Neuronal stem cell (in vitro differentiated cells): ENCODE data around the gene RGS18.
"Not testable (repeated sequence)": the region's sequence is repeated elsewhere in the genome, so short reads cannot be mapped to it uniquely, and the experiment has no call there.

Experiments used
- DNase-seq: peaks from one replicate; pipeline ENCODE4 v3.0.0-alpha.2; 2013; ENCODE audit warnings: low spot score
- H2AFZ ChIP-seq: one replicate; pipeline ENCODE4 v1.6.1; 2013; ENCODE audit warnings: mild to moderate bottlenecking, low read length, inconsistent platforms
- H2AK5ac ChIP-seq: 2 replicates; pipeline ENCODE4 v1.6.1; 2013; ENCODE audit warnings: low read depth, mild to moderate bottlenecking, inconsistent platforms, low read length, moderate library complexity, mixed read lengths
- H2BK120ac ChIP-seq: 2 replicates; pipeline ENCODE4 v1.6.1; 2013; ENCODE audit warnings: low read depth, mild to moderate bottlenecking, inconsistent platforms, low read length, moderate library complexity, mixed read lengths
- H2BK12ac ChIP-seq: one replicate; pipeline ENCODE4 v1.6.1; 2013; ENCODE audit warnings: low read length, inconsistent platforms
- H2BK15ac ChIP-seq: 2 replicates; pipeline ENCODE4 v1.6.1; 2013; ENCODE audit warnings: mild to moderate bottlenecking, low read length, inconsistent platforms, mixed read lengths
- H2BK5ac ChIP-seq: one replicate; pipeline ENCODE4 v1.6.1; 2013; ENCODE audit warnings: inconsistent platforms, mild to moderate bottlenecking, low read length, moderate library complexity
- H3K14ac ChIP-seq: one replicate; pipeline ENCODE4 v1.6.1; 2013; ENCODE audit warnings: low read length, inconsistent platforms
- H3K18ac ChIP-seq: 2 replicates; pipeline ENCODE4 v1.6.1; 2013; ENCODE audit warnings: low read length, inconsistent platforms
- H3K23ac ChIP-seq: 2 replicates; pipeline ENCODE4 v1.6.1; 2013; ENCODE audit warnings: low read depth, mild to moderate bottlenecking, mixed read lengths, low read length, inconsistent platforms; ENCODE audit not compliant: poor library complexity
- H3K27ac ChIP-seq: replicated peaks from 3 replicates; pipeline ENCODE4 v1.5.1; 2013; ENCODE audit warnings: low read length, inconsistent platforms
- H3K27me3 ChIP-seq, 3 experiments: 2 replicates each; pipeline ENCODE4 v1.6.1; 2013; ENCODE audit warnings: low read length in 3 of 3, mild to moderate bottlenecking in 2 of 3, inconsistent platforms in 1 of 3, low read depth in 1 of 3, mixed read lengths in 1 of 3, moderate library complexity in 1 of 3; ENCODE audit not compliant: control insufficient read depth in 3 of 3, insufficient read depth in 3 of 3
- H3K36me3 ChIP-seq, 2 donors: replicated peaks in 1 of 2; 2 replicates each; pipeline ENCODE4 v1.6.1; 2013; ENCODE audit warnings: low read length in 2 of 2; ENCODE audit not compliant: control insufficient read depth in 2 of 2, insufficient read depth in 2 of 2
- H3K4ac ChIP-seq: 2 replicates; pipeline ENCODE4 v1.6.1; 2013; ENCODE audit warnings: inconsistent platforms, mild to moderate bottlenecking, low read length, moderate library complexity
- H3K4me1 ChIP-seq, 2 donors: 1 replicate in 1 of 2; 2 replicates in 1 of 2; pipeline ENCODE4 v1.6.1; 2013; ENCODE audit warnings: low read length in 2 of 2, low read depth in 1 of 2; ENCODE audit not compliant: control insufficient read depth in 2 of 2, insufficient read depth in 1 of 2
- H3K4me2 ChIP-seq: one replicate; pipeline ENCODE4 v1.6.1; 2013; ENCODE audit warnings: mild to moderate bottlenecking, low read length, inconsistent platforms; ENCODE audit not compliant: insufficient read depth, poor library complexity, severe bottlenecking
- H3K4me3 ChIP-seq, 2 donors: 2 replicates each; pipeline ENCODE4 v1.5.1; 2013; ENCODE audit warnings: low read length in 2 of 2, mild to moderate bottlenecking in 2 of 2, inconsistent platforms in 1 of 2, moderate library complexity in 1 of 2
- H3K79me1 ChIP-seq: one replicate; pipeline ENCODE4 v1.6.1; 2013; ENCODE audit warnings: low read depth, mild to moderate bottlenecking, inconsistent platforms, low read length, moderate library complexity
- H3K9ac ChIP-seq: one replicate; pipeline ENCODE4 v1.6.1; 2013; ENCODE audit warnings: mild to moderate bottlenecking, low read depth, low read length, inconsistent platforms; ENCODE audit not compliant: poor library complexity
- H3K9me3 ChIP-seq, 2 donors: replicated peaks in 1 of 2; 2 replicates each; pipeline versions ENCODE3 to v1.6.1; 2013; ENCODE audit warnings: low read length in 2 of 2, mild to moderate bottlenecking in 2 of 2, inconsistent platforms in 1 of 2, low read depth in 1 of 2, mixed read lengths in 1 of 2, moderate library complexity in 1 of 2; ENCODE audit not compliant: control insufficient read depth in 2 of 2, insufficient read depth in 1 of 2
- H4K8ac ChIP-seq: one replicate; pipeline ENCODE4 v1.6.1; 2013; ENCODE audit warnings: low read depth, mild to moderate bottlenecking, inconsistent platforms, low read length, moderate library complexity
- H4K91ac ChIP-seq: one replicate; pipeline ENCODE4 v1.6.1; 2013; ENCODE audit warnings: low read length, low read depth, mild to moderate bottlenecking, inconsistent platforms; ENCODE audit not compliant: poor library complexity
- WGBS, 2 donors: extraction: QIAGEN DNeasy Blood & Tissue Kit; methylation state at CpG; one replicate each; pipeline ENCODE4 v1.1.7; 2013; ENCODE audit warnings: missing lambda C conversion rate in 2 of 2, mixed read lengths in 1 of 2; ENCODE audit not compliant: insufficient read length in 2 of 2, insufficient replicate concordance in 1 of 2; ENCODE audit errors: extremely low coverage in 2 of 2; 5-methylcytosine and 5-hydroxymethylcytosine counted together

RGS18 gene

GRCh38 chr1:192130175-192130574 is 28.1 kb upstream of the RGS18 start:
- Histone ChIP-seq H2BK15ac (no peak overlapping the region), H2AFZ (no peak overlapping the region), H3K4ac (no peak overlapping the region), H3K4me1 (no peaks in the 10 kb centered on the region), H3K79me1 (no peaks in the 10 kb centered on the region), H3K27me3 (no peaks in the 10 kb centered on the region), H3K9me3 (no peaks in the 10 kb centered on the region), H4K91ac (no peak overlapping the region), H2BK12ac (no peak overlapping the region), H4K8ac (no peak overlapping the region), H2AK5ac (no peak overlapping the region), H3K27ac (no peak overlapping the region), H3K9ac (no peak overlapping the region), H2BK120ac (no peak overlapping the region), H3K36me3 (no peaks in the 10 kb centered on the region), H3K4me2 (no peak overlapping the region), H2BK5ac (no peak overlapping the region), H3K18ac (no peak overlapping the region), H3K4me3 (no peak overlapping the region), H3K14ac (no peak overlapping the region), H3K23ac (no peak overlapping the region)
- DNase-seq = no peak
- no CpG with 5 or more reads among the region's 1 CpG for WGBS, 2 donors

DNA sequence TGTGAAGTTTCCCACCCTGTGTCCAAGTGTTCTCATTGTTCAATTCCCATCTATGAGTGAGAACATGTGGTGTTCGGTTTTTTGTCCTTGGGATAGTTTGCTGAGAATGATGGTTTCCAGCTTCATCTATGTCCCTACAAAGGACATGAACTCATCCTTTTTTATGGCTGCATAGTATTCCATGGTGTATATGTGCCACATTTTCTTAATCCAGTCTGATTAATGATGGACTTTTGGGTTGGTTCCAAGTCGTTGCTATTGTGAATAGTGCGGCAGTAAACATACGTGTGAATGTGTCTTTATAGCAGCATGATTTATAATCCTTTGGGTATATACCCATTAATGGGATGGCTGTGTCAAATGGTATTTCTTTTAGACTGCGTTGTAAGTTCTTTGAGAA is 27.4 kb upstream of the RGS18 start:
- not testable (repeated sequence) for H3K9me3 ChIP-seq, H2BK120ac ChIP-seq, H3K4me3 ChIP-seq, H2AK5ac ChIP-seq, H3K36me3 ChIP-seq, H3K4me2 ChIP-seq, H2AFZ ChIP-seq, H2BK15ac ChIP-seq, H3K27ac ChIP-seq, DNase-seq, H4K8ac ChIP-seq, H3K9ac ChIP-seq, H3K4me1 ChIP-seq, H3K14ac ChIP-seq, H2BK5ac ChIP-seq, H3K4ac ChIP-seq, H3K18ac ChIP-seq, H2BK12ac ChIP-seq, H3K27me3 ChIP-seq, H3K79me1 ChIP-seq, H4K91ac ChIP-seq, H3K23ac ChIP-seq
- WGBS, 2 donors = no CpG with 5 or more reads among the region's 5 CpGs

- H4K91ac ChIP-seq = no peak overlapping the region
- no peak overlapping the region for H3K18ac ChIP-seq
- DNase-seq = no peak
- no peak overlapping the region for H2AK5ac ChIP-seq
- no peaks in the 10 kb centered on the region for H3K9me3 ChIP-seq
- H3K9ac ChIP-seq = no peak overlapping the region
- H3K36me3 ChIP-seq = no peaks in the 10 kb centered on the region
- no peak overlapping the region for H2BK15ac ChIP-seq
- no peak overlapping the region for H3K14ac ChIP-seq
- no peak overlapping the region for H4K8ac ChIP-seq
- H2BK120ac ChIP-seq = no peak overlapping the region
- H2BK5ac ChIP-seq = no peak overlapping the region
- no peaks in the 10 kb centered on the region for H3K27me3 ChIP-seq
- WGBS, 2 donors = no CpG with 5 or more reads among the region's 4 CpGs
- no peak overlapping the region for H2BK12ac ChIP-seq
- H3K27ac ChIP-seq = no peak overlapping the region
- no peaks in the 10 kb centered on the region for H3K79me1 ChIP-seq
- no peak overlapping the region for H3K4ac ChIP-seq
- H3K4me1 ChIP-seq = no peaks in the 10 kb centered on the region
- H2AFZ ChIP-seq = no peak overlapping the region
- H3K4me3 ChIP-seq = no peak overlapping the region
- H3K23ac ChIP-seq = no peak overlapping the region
- no peak overlapping the region for H3K4me2 ChIP-seq
These were observed 26.3 kb upstream of the RGS18 start for GRCh38 chr1:192131914-192132313.

DNA sequence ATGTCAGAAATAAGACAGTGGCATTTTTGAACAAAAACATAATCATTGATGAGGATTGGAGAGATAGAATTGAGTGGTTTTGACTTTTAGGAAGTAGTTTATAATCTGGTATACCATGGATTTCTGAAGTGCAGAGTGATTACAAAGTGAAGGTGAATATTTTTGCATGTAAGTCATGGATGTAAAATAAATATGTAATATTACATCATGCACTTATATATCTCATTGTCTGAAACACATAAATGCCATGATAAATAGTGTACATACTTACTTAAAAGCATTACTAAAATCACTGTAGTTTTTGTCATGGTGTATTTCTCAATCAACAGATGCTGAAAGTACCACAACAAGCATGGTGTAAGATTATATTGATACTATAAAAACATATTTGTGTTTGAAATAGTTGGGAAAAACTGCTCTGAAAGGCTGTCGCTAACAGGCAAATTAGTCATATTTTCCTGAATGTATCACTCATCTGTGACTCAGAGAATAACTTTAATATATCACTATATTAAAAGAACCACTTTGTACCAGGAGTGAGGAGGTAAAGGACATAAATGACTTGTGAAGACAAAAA is 24.8 kb upstream of the RGS18 start:
- no CpG with 5 or more reads among the region's 1 CpG for WGBS, 2 donors
- Histone ChIP-seq H2AFZ (no peak overlapping the region), H3K4me1 (no peaks in the 10 kb centered on the region), H2AK5ac (no peak overlapping the region), H4K8ac (no peak overlapping the region), H3K23ac (no peak overlapping the region), H3K36me3 (no peaks in the 10 kb centered on the region), H2BK120ac (no peak overlapping the region), H3K4me2 (no peak overlapping the region), H3K4me3 (no peak overlapping the region), H3K27me3 (no peaks in the 10 kb centered on the region), H3K9me3 (no peaks in the 10 kb centered on the region), H3K4ac (no peak overlapping the region), H3K79me1 (no peaks in the 10 kb centered on the region), H3K27ac (no peak overlapping the region), H3K18ac (no peak overlapping the region), H3K9ac (no peak overlapping the region), H2BK15ac (no peak overlapping the region), H3K14ac (no peak overlapping the region), H4K91ac (no peak overlapping the region), H2BK12ac (no peak overlapping the region), H2BK5ac (no peak overlapping the region)
- no peak for DNase-seq
